K562 (cell line): ENCODE results near the gene NBEA. TPM values are rescaled to one million over a fixed set of nuclear protein-coding genes. Genes with fewer than 3 reads are reported as not detected.

Experiments
- ATAC-seq: fragments of 200-7000 bp; cut with Tn5 transposase; 3 replicates; pipeline ENCODE4 v1.9.1; 2020; ENCODE audit warnings: moderate library complexity
- BruUV-seq: library from RNA; stranded (reverse); fragments of 400-500 nt; replicated peaks from 2 replicates; lab custom pipeline; 2021; lab: Mats Ljungman, UMichigan
- CTCF ChIA-PET: fragments of 300-600 bp; formaldehyde crosslinking; extraction: SDS; loops from one replicate; lab custom pipeline; 2021; ENCODE audit warnings: low intra/inter-chr PET ratio; lab: Yijun Ruan, JAX
- POLR2A ChIA-PET: fragments of 300-600, 350-650 bp; sonication (Branson Sonifier 250); formaldehyde crosslinking; extraction: SDS; loops from one replicate; lab custom pipeline; 2021; ENCODE audit warnings: antibody characterized with exemption, inconsistent platforms; lab: Yijun Ruan, JAX
- DNase-seq, 4 experiments: peaks; one replicate each; pipeline versions ENCODE4 v3.0.0 to v3.0.0-alpha.2; 2011 to 2018; ENCODE audit warnings: low spot score in 3 of 4, mixed read lengths in 3 of 4; ENCODE audit errors: extremely low read depth in 1 of 4
- FAIRE-seq: peaks from 2 replicates; lab custom pipeline; 2011; peaks lifted over from hg19 to GRCh38; lab: Jason Lieb, UNC
- H2AFZ ChIP-seq: 2 replicates; pipeline ENCODE4 v1.6.0; 2011; ENCODE audit warnings: low read depth, low read length, control low read depth, inconsistent platforms
- H3K27ac ChIP-seq: fragments of 200-600 bp; 3 replicates; pipeline ENCODE4 v1.8.0; 2011; ENCODE audit warnings: low read depth, mild to moderate bottlenecking, control low read depth, inconsistent platforms, low read length, moderate library complexity, mixed read lengths; ENCODE audit errors: extremely low read depth
- H3K27me3 ChIP-seq, 2 experiments: fragments of 300-600 bp in 1 of 2; 2 replicates in 1 of 2; 3 replicates in 1 of 2; pipeline versions ENCODE4 v1.6.0 to v1.8.0; 2011; ENCODE audit warnings: inconsistent platforms in 2 of 2, low read length in 2 of 2, mild to moderate bottlenecking in 1 of 2, mixed read lengths in 1 of 2, moderate library complexity in 1 of 2; ENCODE audit not compliant: control insufficient read depth in 2 of 2, insufficient read depth in 2 of 2
- H3K36me3 ChIP-seq: fragments of 300-600 bp; 3 replicates; pipeline ENCODE4 v1.8.0; 2011; ENCODE audit warnings: mild to moderate bottlenecking, low read length, inconsistent platforms; ENCODE audit not compliant: control insufficient read depth, insufficient read depth
- H3K4me1 ChIP-seq, 2 experiments: fragments of 200-600 bp in 1 of 2; replicated peaks in 1 of 2; 2 replicates in 1 of 2; 3 replicates in 1 of 2; pipeline versions ENCODE4 v1.5.1 to v1.8.0; 2011; ENCODE audit warnings: inconsistent platforms in 2 of 2, low read length in 2 of 2, mild to moderate bottlenecking in 1 of 2, mixed read lengths in 1 of 2, moderate library complexity in 1 of 2; ENCODE audit not compliant: control insufficient read depth in 2 of 2, insufficient read depth in 2 of 2
- H3K4me2 ChIP-seq: 2 replicates; pipeline ENCODE4 v1.6.1; 2011; ENCODE audit warnings: low read length, control low read depth, inconsistent platforms, mixed read lengths; ENCODE audit not compliant: insufficient read depth
- H3K4me3 ChIP-seq: fragments of 200-600 bp; sonication (generic), shearing (Covaris generic); 2 replicates; pipeline ENCODE4 v1.5.1; 2016; ENCODE audit warnings: control low read depth, inconsistent platforms
- H3K79me2 ChIP-seq: fragments of 200-600 bp; 3 replicates; pipeline ENCODE4 v1.8.0; 2011; ENCODE audit warnings: low read length, inconsistent platforms; ENCODE audit not compliant: control insufficient read depth, insufficient read depth
- H3K9ac ChIP-seq, 2 experiments: 2 replicates each; pipeline versions ENCODE4 v1.6.0 to v1.6.1; 2011; ENCODE audit warnings: low read depth in 2 of 2, low read length in 2 of 2, control low read depth in 1 of 2, inconsistent platforms in 1 of 2, mild to moderate bottlenecking in 1 of 2, mixed read lengths in 1 of 2; ENCODE audit not compliant: insufficient read depth in 1 of 2
- H3K9me1 ChIP-seq: one replicate; pipeline ENCODE4 v1.6.0; 2011; ENCODE audit warnings: inconsistent platforms, mild to moderate bottlenecking, low read length, moderate library complexity; ENCODE audit not compliant: control insufficient read depth, insufficient read depth
- H3K9me3 ChIP-seq: replicated peaks from 2 replicates; pipeline ENCODE4 v1.5.1; 2011; ENCODE audit warnings: low read depth, low read length, inconsistent platforms; ENCODE audit not compliant: control insufficient read depth, insufficient read depth
- H4K20me1 ChIP-seq: replicated peaks from 2 replicates; pipeline ENCODE4 v1.6.1; 2011; ENCODE audit warnings: low read length, inconsistent platforms, mixed read lengths; ENCODE audit not compliant: control insufficient read depth, insufficient read depth
- CBX3 ChIP-seq, 2 experiments: IDR thresholded peaks; 1 replicate in 1 of 2; 2 replicates in 1 of 2; pipeline ENCODE4 v1.6.1; 2012; ENCODE audit warnings: inconsistent platforms in 2 of 2, low read length in 2 of 2, borderline replicate concordance in 1 of 2, control low read depth in 1 of 2
- CEBPG ChIP-seq, 3 experiments: fragments of 200-800 bp in 1 of 3; sonication (Bioruptor generic) in 1 of 3; sonication (generic) in 1 of 3; formaldehyde crosslinking in 1 of 3; IDR thresholded peaks in 2 of 3; conservative IDR thresholded peaks in 1 of 3; 2 replicates each; pipeline versions ENCODE4 v1.6.1 to v1.8.0; 2016 to 2022; ENCODE audit warnings: missing compliant biosample characterization in 2 of 3, missing genetic modification characterization in 2 of 3, mild to moderate bottlenecking in 1 of 3, missing genetic modification reagents in 1 of 3
- FOXA3 ChIP-seq, 2 experiments: fragments of 450-650 bp in 1 of 2; sonication (generic) in 1 of 2; formaldehyde crosslinking; IDR thresholded peaks in 1 of 2; conservative IDR thresholded peaks in 1 of 2; 2 replicates each; pipeline versions ENCODE4 v1.4.0 to v1.8.0; 2020 to 2022; ENCODE audit warnings: mild to moderate bottlenecking in 2 of 2, missing genetic modification reagents in 1 of 2
- TAL1 ChIP-seq: fragments of 450-650 bp; IDR thresholded peaks from 2 replicates; pipeline ENCODE4 v1.6.1; 2016; ENCODE audit warnings: mild to moderate bottlenecking
- WGBS: fragments of 100-300 bp; shearing (Covaris generic); methylation state at CpG from one replicate; pipeline ENCODE4 v1.1.6; 2016; ENCODE audit warnings: low coverage, mixed read lengths; ENCODE audit not compliant: insufficient coverage; ENCODE audit errors: missing lambda C conversion rate; 5-methylcytosine and 5-hydroxymethylcytosine counted together
- in situ Hi-C: fragments of 300-500 bp; cut with MboI; formaldehyde crosslinking; loops from 4 replicates; pipeline ENCODE4 v1.15.0; 2018; ENCODE audit warnings: inconsistent platforms, mixed read lengths
- intact Hi-C: fragments of 100-400 bp; cut with micrococcal nuclease; formaldehyde crosslinking; loops from 2 replicates; pipeline ENCODE4 v1.14.2; 2022
- polyA plus RNA-seq, 8 experiments: library from polyadenylated mRNA; depleted of rRNA in 4 of 8; stranded (reverse) in 5 of 8; unstranded in 3 of 8; fragments of >200 nt; fragmentation: Nextera tagmentation in 2 of 8; fragmentation: Illumina TruSeq in 1 of 8; extraction: Ambion mirVana in 2 of 8; extraction: Trizol in 1 of 8; gene quantifications; 2 replicates each; pipeline versions ENCODE4 v1.2.1 to v1.2.3, GENCODE V29; 2011 to 2014; ENCODE audit warnings: inconsistent platforms in 1 of 8, missing spikeins in 1 of 8
- total RNA-seq, 7 experiments: library from RNA; depleted of rRNA in 6 of 7; stranded (reverse); fragments of >200 nt in 6 of 7; fragmentation: Illumina TruSeq in 2 of 7; extraction: Trizol in 2 of 7; gene quantifications; 2 replicates each; pipeline versions ENCODE4 v1.2.1 to v1.2.3, GENCODE V29; 2011 to 2021; ENCODE audit warnings: low replicate concordance in 1 of 7
- TF ChIP-seq, protein P1 (sequence below), 2 experiments: IDR thresholded peaks; 2 replicates each; pipeline ENCODE4 v1.6.1; 2011; ENCODE audit warnings: borderline replicate concordance in 1 of 2, control low read depth in 1 of 2, low read depth in 1 of 2, low read length in 1 of 2, mild to moderate bottlenecking in 1 of 2, mixed read lengths in 1 of 2, moderate library complexity in 1 of 2; ENCODE audit not compliant: insufficient read depth in 1 of 2, insufficient read length in 1 of 2, poor library complexity in 1 of 2, severe bottlenecking in 1 of 2; ENCODE audit errors: extremely low read depth in 1 of 2
- TF ChIP-seq, protein P2 (sequence below): fragments of 450-650 bp; IDR thresholded peaks from 2 replicates; pipeline ENCODE4 v1.6.1; 2016; ENCODE audit warnings: low read depth, mild to moderate bottlenecking, moderate library complexity

The NBEA gene
- total and polyA plus RNA-seq, 9 of the 15 experiments (the other 6 are each of a cell fraction or from before 2014, with no cell fraction given) = 0.03 to 0.94 (median 0.05) TPM; not detected in 2

GRCh38 chr13:35512271-35512920 is 570.3 kb downstream of the NBEA start:
- Histone ChIP-seq H3K27ac (no peak overlapping the region), H3K4me2 (no peak overlapping the region), H3K27me3 (no peaks in the 10 kb centered on the region), H3K4me3 (no peak overlapping the region), H3K4me1 (no peaks in the 10 kb centered on the region), H3K9me1 (no peaks in the 10 kb centered on the region), H3K9ac (no peak overlapping the region), H4K20me1 (no peaks in the 10 kb centered on the region), H3K79me2 (no peaks in the 10 kb centered on the region), H3K36me3 (no peaks in the 10 kb centered on the region), H3K9me3 (no peaks in the 10 kb centered on the region), H2AFZ (no peak overlapping the region)
- ChIA-PET CTCF (no interaction called here), POLR2A (no interaction called here)
- DNase-seq (no peak), ATAC-seq (no peak), FAIRE-seq (no peak)
- BruUV-seq = no TSS peak
- TF ChIP-seq FOXA3 (CRISPR knock-in tag; conservative IDR thresholded peaks at IDR 0.05 in 1 of 2, IDR thresholded peaks at IDR 0.05 in 1 of 2) (no peak), TAL1 (no peak), CBX3 (IDR thresholded peaks at IDR 0.05; ENCODE audit: borderline replicate concordance in 1 of 2, low read length in 2 of 2) (no peak), CEBPG (CRISPR knock-in tag; IDR thresholded peaks at IDR 0.05) (no peak), CEBPG (tag; conservative IDR thresholded peaks at IDR 0.05 in 1 of 2, IDR thresholded peaks at IDR 0.05 in 1 of 2) (no peak)
- TF ChIP-seq, protein P1, sequence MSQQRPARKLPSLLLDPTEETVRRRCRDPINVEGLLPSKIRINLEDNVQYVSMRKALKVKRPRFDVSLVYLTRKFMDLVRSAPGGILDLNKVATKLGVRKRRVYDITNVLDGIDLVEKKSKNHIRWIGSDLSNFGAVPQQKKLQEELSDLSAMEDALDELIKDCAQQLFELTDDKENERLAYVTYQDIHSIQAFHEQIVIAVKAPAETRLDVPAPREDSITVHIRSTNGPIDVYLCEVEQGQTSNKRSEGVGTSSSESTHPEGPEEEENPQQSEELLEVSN (IDR thresholded peaks at IDR 0.05; ENCODE audit: borderline replicate concordance in 1 of 2, extremely low read depth in 1 of 2, insufficient read depth in 1 of 2, insufficient read length in 1 of 2, low read depth in 1 of 2, low read length in 1 of 2, poor library complexity in 1 of 2, severe bottlenecking in 1 of 2) = no peak
- TF ChIP-seq, protein P2, sequence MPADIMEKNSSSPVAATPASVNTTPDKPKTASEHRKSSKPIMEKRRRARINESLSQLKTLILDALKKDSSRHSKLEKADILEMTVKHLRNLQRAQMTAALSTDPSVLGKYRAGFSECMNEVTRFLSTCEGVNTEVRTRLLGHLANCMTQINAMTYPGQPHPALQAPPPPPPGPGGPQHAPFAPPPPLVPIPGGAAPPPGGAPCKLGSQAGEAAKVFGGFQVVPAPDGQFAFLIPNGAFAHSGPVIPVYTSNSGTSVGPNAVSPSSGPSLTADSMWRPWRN = no peak
- WGBS = 0% methylated on average over 5 of the region's 5 CpGs
- intact Hi-C loops (no loop called here), in situ Hi-C loops (no loop called here)
